ENCODE results near the gene C1QL1.
A peak's percentile ranks its signal among the peaks of the same experiment; 100 is the strongest.

The C1QL1 gene

GRCh38 chr17:44914698-44915271 is 53.3 kb downstream of the C1QL1 start:
- DNase-seq (ENCODE audit: low read depth in 2 of 2): no peak

- DNase-seq (ENCODE audit: low read depth in 2 of 2): no peak
Observed at GRCh38 chr17:44914148-44914547, 54.0 kb downstream of the C1QL1 start.

GRCh38 chr17:44913676-44914075 is 54.4 kb downstream of the C1QL1 start:
- no peak for DNase-seq (ENCODE audit: low read depth in 2 of 2)

- DNase-seq (ENCODE audit: low read depth in 2 of 2): no peak
Observed at GRCh38 chr17:44912763-44913544, 55.1 kb downstream of the C1QL1 start.

GRCh38 chr17:44911133-44912001 is 56.7 kb downstream of the C1QL1 start:
- peak in 1 of 2 donors; percentile 34 for DNase-seq (ENCODE audit: low read depth in 2 of 2)

- DNase-seq (ENCODE audit: low read depth in 2 of 2): no peak
Observed at GRCh38 chr17:44910231-44911106, 57.6 kb downstream of the C1QL1 start.

Measured in stimulated activated CD8-positive, alpha-beta memory T cell treated with anti-CD3 and anti-CD28 coated beads, Interleukin-15, amount 100 ng/mL, for 48 hours (primary cell).